ENCODE data around the gene DNMT3B. TPM values are rescaled to one million over a fixed set of nuclear protein-coding genes. Genes with fewer than 3 reads are reported as not detected.

Gene DNMT3B
- total and polyA plus RNA-seq, 7 experiments from 2014 or later: 0.32 to 2.5 (median 0.66) TPM

DNA sequence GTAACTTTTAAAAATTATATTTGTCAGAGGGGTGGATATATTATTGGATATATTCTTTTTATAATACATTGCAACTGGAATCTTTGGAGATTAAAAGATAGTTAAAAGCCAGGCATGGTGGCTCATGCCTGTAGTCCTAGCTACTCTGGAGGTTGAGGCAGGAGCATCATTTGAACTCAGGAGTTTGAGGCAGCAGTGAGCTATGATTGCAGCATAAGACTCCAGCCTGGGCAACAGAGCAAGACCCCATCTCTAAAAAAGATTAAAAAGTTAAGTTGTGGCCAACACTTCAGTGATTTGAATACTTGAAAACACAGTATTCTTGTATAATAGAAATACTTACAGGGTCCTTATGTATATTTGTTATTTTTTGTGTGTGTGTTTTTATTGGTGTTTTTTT is 72.8 kb downstream of the DNMT3B start:
- ChIA-PET CTCF (interaction anchor here (1.0 kb wide), 1 partner anchor 43 kb away, joined by 4 read pairs; no protein-coding TSS in a partner anchor), POLR2A (interaction anchor here (0.8 to 3.1 kb wide), 2 partner anchors 14 to 20 kb away, joined by 3 to 26 read pairs; partner anchors contain the start of gene MAPRE1)
- peak overlapping the region in 7 of 9 donors; percentile 53 to 78 (median 62) for H3K27ac Mint-ChIP-seq
- no peak overlapping the region for H3K4me3 Mint-ChIP-seq
- no peak overlapping the region for H3K4me3 ChIP-seq (ENCODE audit: low read length)
- H3K4me1 ChIP-seq (ENCODE audit: control insufficient read depth in 2 of 2, insufficient read depth in 2 of 2, low read length in 2 of 2): peaks cover 8 to 37% of the 10 kb centered on the region in 2 donors
- H3K4me1 Mint-ChIP-seq: peaks cover 31 to 78% (median 69%) of the 10 kb centered on the region in 7 donors
- intact Hi-C loops (cut with micrococcal nuclease): loop anchor here in 1 of 2 donors (5.0 kb wide), 1 partner anchor 43 kb away; no protein-coding TSS in a partner anchor
- H3K9me3 ChIP-seq (ENCODE audit: control insufficient read depth in 2 of 3, low read length in 3 of 3): no peaks in the 10 kb centered on the region
- peaks cover 7 to 45% (median 18%) of the 10 kb centered on the region in 5 donors for H3K36me3 Mint-ChIP-seq
- H3K36me3 ChIP-seq (ENCODE audit: control insufficient read depth in 2 of 3, insufficient read depth in 3 of 3, low read length in 3 of 3): peaks cover 11 to 44% (median 28%) of the 10 kb centered on the region in 3 experiments
- ATAC-seq: no peak
- no peak for DNase-seq
- H3K9me3 Mint-ChIP-seq: peaks cover 0 to 2% (median 0%) of the 10 kb centered on the region in 11 donors
- peak overlapping the region; percentile 24 for H3K27ac ChIP-seq (ENCODE audit: low read depth, low read length)
- no peaks in the 10 kb centered on the region for H3K27me3 ChIP-seq (ENCODE audit: control insufficient read depth in 2 of 2, insufficient read depth in 2 of 2, low read length in 2 of 2)
- no peaks in the 10 kb centered on the region for H3K27me3 Mint-ChIP-seq

DNA sequence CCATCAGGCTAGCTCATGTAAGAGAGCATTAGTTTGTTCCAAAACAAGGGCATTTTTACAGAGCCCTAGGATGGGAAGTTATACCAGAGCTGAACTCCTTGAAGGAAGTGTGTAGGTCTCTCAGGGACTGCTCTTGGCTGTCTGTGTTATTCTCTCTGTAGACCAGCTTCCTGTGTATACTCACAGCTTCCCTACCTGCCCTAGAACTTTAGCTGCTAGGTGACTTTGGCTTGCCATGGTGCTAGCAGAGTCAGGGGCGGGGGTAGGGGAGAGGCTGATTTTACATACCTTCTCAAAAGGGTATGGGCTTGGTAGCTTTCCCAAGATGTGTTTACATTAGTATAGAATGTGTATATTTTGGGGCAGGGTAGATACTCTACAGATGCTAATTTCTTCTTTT is 75.0 kb downstream of the DNMT3B start:
- ATAC-seq: no peak
- ChIA-PET CTCF (interaction anchor here (0.7 kb wide), 1 partner anchor 47 kb away, joined by 3 read pairs; no protein-coding TSS in a partner anchor), POLR2A (interaction anchor here (0.9 to 3.1 kb wide), 4 partner anchors 15 to 1156 kb away, joined by 3 to 26 read pairs (median 5); partner anchors contain the start of genes MAPRE1 and RALY)
- intact Hi-C loops (cut with micrococcal nuclease): no loop called here
- peak overlapping the region; percentile 31 for H3K27ac ChIP-seq (ENCODE audit: low read depth, low read length)
- no peak overlapping the region for H3K4me3 ChIP-seq (ENCODE audit: low read length)
- peaks cover 11 to 56% (median 30%) of the 10 kb centered on the region in 3 experiments for H3K36me3 ChIP-seq (ENCODE audit: control insufficient read depth in 2 of 3, insufficient read depth in 3 of 3, low read length in 3 of 3)
- no peaks in the 10 kb centered on the region for H3K27me3 ChIP-seq (ENCODE audit: control insufficient read depth in 2 of 2, insufficient read depth in 2 of 2, low read length in 2 of 2)
- peaks cover 0 to 2% (median 0%) of the 10 kb centered on the region in 11 donors for H3K9me3 Mint-ChIP-seq
- peaks cover 23 to 71% (median 59%) of the 10 kb centered on the region in 7 donors for H3K4me1 Mint-ChIP-seq
- H3K27me3 Mint-ChIP-seq: no peaks in the 10 kb centered on the region
- no peak for DNase-seq
- H3K9me3 ChIP-seq (ENCODE audit: control insufficient read depth in 2 of 3, low read length in 3 of 3): no peaks in the 10 kb centered on the region
- peaks cover 8 to 47% (median 16%) of the 10 kb centered on the region in 5 donors for H3K36me3 Mint-ChIP-seq
- H3K4me3 Mint-ChIP-seq: peak overlapping the region in 1 of 10 donors; percentile 35
- peak overlapping the region in 7 of 9 donors; percentile 49 to 90 (median 75) for H3K27ac Mint-ChIP-seq
- peaks cover 5 to 31% of the 10 kb centered on the region in 2 donors for H3K4me1 ChIP-seq (ENCODE audit: control insufficient read depth in 2 of 2, insufficient read depth in 2 of 2, low read length in 2 of 2)

DNA sequence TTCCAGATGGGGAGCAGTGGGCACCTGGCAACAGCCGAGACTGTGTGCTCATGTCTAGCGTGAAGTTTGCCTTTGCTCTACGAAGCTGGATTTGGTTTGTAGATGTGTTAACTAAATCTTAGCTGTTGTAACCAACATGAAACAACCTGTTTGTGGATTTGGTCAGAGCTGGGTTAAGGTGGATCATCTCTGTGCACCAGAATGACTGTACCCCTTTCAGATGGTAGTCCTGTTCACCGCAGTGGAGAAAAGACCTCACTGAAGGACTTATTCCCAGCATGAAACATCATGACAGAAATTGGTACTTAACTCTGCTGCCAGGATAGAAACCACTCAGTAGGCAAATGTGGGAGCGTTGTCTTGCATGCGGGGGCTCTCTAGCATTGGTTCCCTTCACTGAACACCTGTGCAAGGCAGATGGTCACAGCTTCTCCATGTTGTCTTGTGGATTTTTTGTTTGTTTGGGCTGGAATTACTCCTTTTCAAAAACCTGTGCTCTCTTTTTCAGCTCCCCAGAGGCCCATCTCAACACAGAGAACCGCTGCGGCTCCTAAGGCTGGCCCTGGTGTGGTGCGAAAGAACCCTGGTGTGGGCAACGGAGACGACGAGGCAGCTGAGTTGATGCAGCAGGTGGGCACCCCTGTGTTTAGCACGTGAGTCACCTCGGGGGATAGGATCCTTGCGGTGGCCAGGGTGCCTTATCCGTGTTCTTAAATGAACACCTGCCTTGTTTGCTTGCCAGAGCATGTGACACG is 77.2 kb downstream of the DNMT3B start:
- Histone ChIP-seq H3K27ac (ENCODE audit: low read depth, low read length) (no peak overlapping the region), H3K36me3 (ENCODE audit: control insufficient read depth in 2 of 3, insufficient read depth in 3 of 3, low read length in 3 of 3) (peaks cover 9 to 58% (median 21%) of the 10 kb centered on the region in 3 experiments), H3K4me3 (ENCODE audit: low read length) (no peak overlapping the region), H3K27me3 (ENCODE audit: control insufficient read depth in 2 of 2, insufficient read depth in 2 of 2, low read length in 2 of 2) (no peaks in the 10 kb centered on the region), H3K9me3 (ENCODE audit: control insufficient read depth in 2 of 3, low read length in 3 of 3) (no peaks in the 10 kb centered on the region), H3K4me1 (ENCODE audit: control insufficient read depth in 2 of 2, insufficient read depth in 2 of 2, low read length in 2 of 2) (peaks cover 0 to 14% of the 10 kb centered on the region in 2 donors)
- ATAC-seq (no peak), DNase-seq (no peak)
- intact Hi-C loops (cut with micrococcal nuclease): no loop called here
- Mint-ChIP-seq H3K27me3 (no peaks in the 10 kb centered on the region), H3K4me3 (peak overlapping the region in 1 of 10 donors; percentile 11), H3K9me3 (peaks cover 0 to 2% (median 0%) of the 10 kb centered on the region in 11 donors), H3K4me1 (peaks cover 13 to 69% (median 55%) of the 10 kb centered on the region in 7 donors), H3K27ac (peak overlapping the region in 8 of 9 donors; percentile 33 to 86 (median 58)), H3K36me3 (peaks cover 8 to 51% (median 24%) of the 10 kb centered on the region in 5 donors)
- POLR2A ChIA-PET: interaction anchor here (1.4 kb wide), 1 partner anchor 18 kb away, joined by 3 read pairs; no protein-coding TSS in a partner anchor
- CTCF ChIA-PET: no interaction called here

DNA sequence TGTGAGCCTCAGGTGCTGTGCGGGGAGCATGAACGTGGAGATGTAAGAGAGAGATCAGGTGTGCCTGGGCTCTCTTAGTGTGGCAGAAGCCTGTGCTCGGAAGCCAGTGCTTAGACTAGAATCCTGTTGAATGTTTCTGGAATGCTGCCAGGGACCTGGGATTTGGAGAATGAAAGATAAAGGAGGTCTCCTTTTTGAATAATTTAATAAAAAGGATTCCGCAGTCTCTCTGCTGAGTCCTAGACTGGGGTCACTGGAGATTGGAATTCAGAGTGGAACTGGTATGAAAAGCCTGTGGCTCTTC is 77.7 kb downstream of the DNMT3B start:
- CTCF ChIA-PET: no interaction called here
- ATAC-seq (no peak), DNase-seq (no peak)
- Histone ChIP-seq H3K9me3 (ENCODE audit: control insufficient read depth in 2 of 3, low read length in 3 of 3) (no peaks in the 10 kb centered on the region), H3K4me1 (ENCODE audit: control insufficient read depth in 2 of 2, insufficient read depth in 2 of 2, low read length in 2 of 2) (peaks cover 0 to 14% of the 10 kb centered on the region in 2 donors), H3K27me3 (ENCODE audit: control insufficient read depth in 2 of 2, insufficient read depth in 2 of 2, low read length in 2 of 2) (no peaks in the 10 kb centered on the region), H3K27ac (ENCODE audit: low read depth, low read length) (no peak overlapping the region), H3K36me3 (ENCODE audit: control insufficient read depth in 2 of 3, insufficient read depth in 3 of 3, low read length in 3 of 3) (peaks cover 8 to 62% (median 21%) of the 10 kb centered on the region in 3 experiments), H3K4me3 (ENCODE audit: low read length) (no peak overlapping the region)
- Mint-ChIP-seq H3K9me3 (peaks cover 0 to 2% (median 0%) of the 10 kb centered on the region in 11 donors), H3K4me1 (peaks cover 16 to 69% (median 55%) of the 10 kb centered on the region in 7 donors), H3K4me3 (peak overlapping the region in 1 of 10 donors; percentile 11), H3K27me3 (no peaks in the 10 kb centered on the region), H3K27ac (peak overlapping the region in 8 of 9 donors; percentile 33 to 83 (median 58)), H3K36me3 (peaks cover 8 to 55% (median 24%) of the 10 kb centered on the region in 5 donors)
- intact Hi-C loops (cut with micrococcal nuclease): loop anchor here in 1 of 2 donors (2.0 kb wide), 1 partner anchor 49 kb away; no protein-coding TSS in a partner anchor
- POLR2A ChIA-PET: interaction anchor here (1.4 kb wide), 1 partner anchor 18 kb away, joined by 3 read pairs; no protein-coding TSS in a partner anchor

DNA sequence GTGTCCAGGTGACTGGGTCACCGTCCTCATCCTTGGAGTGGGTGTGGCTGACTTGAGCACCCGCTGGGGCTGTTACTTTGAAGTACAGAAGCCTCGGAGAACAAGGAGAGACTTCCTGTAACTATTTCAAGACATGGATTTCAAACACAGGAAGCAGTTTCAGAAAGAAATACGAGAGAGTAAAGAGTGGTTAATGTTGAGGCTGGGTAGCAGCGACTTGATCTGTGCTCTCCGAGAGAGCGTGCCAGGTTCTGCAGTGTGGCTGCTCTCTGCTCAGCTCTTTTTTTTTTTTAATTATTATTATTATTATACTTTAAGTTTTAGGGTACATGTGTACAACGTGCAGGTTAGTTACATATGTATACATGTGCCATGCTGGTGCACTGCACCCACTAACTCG is 79.0 kb downstream of the DNMT3B start:
- POLR2A ChIA-PET: interaction anchor here (0.6 kb wide), 1 partner anchor 47 kb away, joined by 5 read pairs; no protein-coding TSS in a partner anchor
- H3K36me3 ChIP-seq (ENCODE audit: control insufficient read depth in 2 of 3, insufficient read depth in 3 of 3, low read length in 3 of 3): peaks cover 15 to 69% (median 21%) of the 10 kb centered on the region in 3 experiments

DNA sequence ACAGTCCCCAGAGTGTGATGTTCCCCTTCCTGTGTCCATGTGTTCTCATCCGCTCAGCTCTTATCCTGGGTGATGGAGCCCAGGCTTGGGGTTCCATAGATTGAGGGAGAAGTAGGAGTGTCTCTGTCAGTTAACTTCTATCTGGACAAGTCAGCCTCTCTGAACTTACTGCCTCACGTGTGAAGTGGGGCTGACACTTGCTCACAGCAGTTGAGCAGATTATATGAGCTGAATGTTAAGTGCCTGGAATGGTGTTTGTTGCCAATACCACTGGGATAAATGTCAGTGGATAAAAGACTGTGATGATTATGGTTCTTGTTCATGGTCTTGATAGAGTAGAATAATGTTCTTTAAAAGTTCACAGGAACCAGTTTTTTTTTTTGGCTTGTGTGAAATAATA is 79.4 kb downstream of the DNMT3B start:
- peak overlapping the region; percentile 62 to 92 (median 84) for H3K27ac Mint-ChIP-seq
- intact Hi-C loops (cut with micrococcal nuclease): loop anchor here in 1 of 2 donors (2.0 kb wide), 1 partner anchor 51 kb away; no protein-coding TSS in a partner anchor

More for the DNA sequence above, 79.0 kb downstream of the DNMT3B start:
- peak overlapping the region; percentile 59 for H3K27ac ChIP-seq (ENCODE audit: low read depth, low read length)
- no peaks in the 10 kb centered on the region for H3K27me3 Mint-ChIP-seq
- no peaks in the 10 kb centered on the region for H3K9me3 ChIP-seq (ENCODE audit: control insufficient read depth in 2 of 3, low read length in 3 of 3)
- H3K4me3 Mint-ChIP-seq: peak overlapping the region in 9 of 10 donors; percentile 30 to 76 (median 66)
- H3K4me1 Mint-ChIP-seq: peaks cover 22 to 78% (median 61%) of the 10 kb centered on the region in 7 donors
- DNase-seq (no peak), ATAC-seq (no peak)
- H3K4me3 ChIP-seq (ENCODE audit: low read length): no peak overlapping the region
- H3K27ac Mint-ChIP-seq: peak overlapping the region; percentile 62 to 93 (median 84)
- H3K9me3 Mint-ChIP-seq: peaks cover 0 to 2% (median 0%) of the 10 kb centered on the region in 11 donors
- intact Hi-C loops (cut with micrococcal nuclease): loop anchor here in 1 of 2 donors (2.0 kb wide), 1 partner anchor 50 kb away; no protein-coding TSS in a partner anchor
- CTCF ChIA-PET: no interaction called here
- H3K4me1 ChIP-seq (ENCODE audit: control insufficient read depth in 2 of 2, insufficient read depth in 2 of 2, low read length in 2 of 2): peaks cover 0 to 18% of the 10 kb centered on the region in 2 donors
- H3K36me3 Mint-ChIP-seq: peaks cover 9 to 58% (median 22%) of the 10 kb centered on the region in 5 donors
- H3K27me3 ChIP-seq (ENCODE audit: control insufficient read depth in 2 of 2, insufficient read depth in 2 of 2, low read length in 2 of 2): no peaks in the 10 kb centered on the region

More for the DNA sequence above, 79.4 kb downstream of the DNMT3B start:
- Histone ChIP-seq H3K27me3 (ENCODE audit: control insufficient read depth in 2 of 2, insufficient read depth in 2 of 2, low read length in 2 of 2) (no peaks in the 10 kb centered on the region), H3K4me3 (ENCODE audit: low read length) (no peak overlapping the region), H3K36me3 (ENCODE audit: control insufficient read depth in 2 of 3, insufficient read depth in 3 of 3, low read length in 3 of 3) (peaks cover 17 to 69% (median 21%) of the 10 kb centered on the region in 3 experiments), H3K4me1 (ENCODE audit: control insufficient read depth in 2 of 2, insufficient read depth in 2 of 2, low read length in 2 of 2) (peaks cover 0 to 16% of the 10 kb centered on the region in 2 donors), H3K9me3 (ENCODE audit: control insufficient read depth in 2 of 3, low read length in 3 of 3) (no peaks in the 10 kb centered on the region), H3K27ac (ENCODE audit: low read depth, low read length) (peak overlapping the region; percentile 26)
- H3K27me3 Mint-ChIP-seq: no peaks in the 10 kb centered on the region
- H3K4me3 Mint-ChIP-seq: peak overlapping the region in 9 of 10 donors; percentile 47 to 76 (median 61)
- peaks cover 13 to 58% (median 21%) of the 10 kb centered on the region in 5 donors for H3K36me3 Mint-ChIP-seq
- peaks cover 0 to 2% (median 0%) of the 10 kb centered on the region in 11 donors for H3K9me3 Mint-ChIP-seq
- H3K4me1 Mint-ChIP-seq: peaks cover 20 to 78% (median 61%) of the 10 kb centered on the region in 7 donors
- ChIA-PET POLR2A (no interaction called here), CTCF (interaction anchor here (0.7 kb wide), 2 partner anchors 25 to 63 kb away, joined by 3 to 4 read pairs; no protein-coding TSS in a partner anchor)
- DNase-seq (no peak), ATAC-seq (no peak)

All from naive thymus-derived CD4-positive, alpha-beta T cell (primary cell).